Duodenal mucosa (tissue), 2 donors: Measurements from ENCODE around the gene FAM83G.

Experiments
- H3K27ac ChIP-seq: one replicate; pipeline ENCODE4 v1.7.0; 2013; ENCODE audit warnings: low read depth, low read length
- H3K27me3 ChIP-seq, 2 donors: one replicate each; pipeline ENCODE4 v1.7.0; 2013; ENCODE audit warnings: low read length in 2 of 2, control low read depth in 1 of 2; ENCODE audit not compliant: insufficient read depth in 2 of 2, control insufficient read depth in 1 of 2
- H3K36me3 ChIP-seq, 2 donors: one replicate each; pipeline ENCODE4 v1.7.0; 2013; ENCODE audit warnings: low read length in 2 of 2, control low read depth in 1 of 2; ENCODE audit not compliant: insufficient read depth in 2 of 2, control insufficient read depth in 1 of 2
- H3K4me1 ChIP-seq, 2 donors: one replicate each; pipeline ENCODE4 v1.7.0; 2013; ENCODE audit warnings: low read length in 2 of 2, control low read depth in 1 of 2; ENCODE audit not compliant: insufficient read depth in 2 of 2, control insufficient read depth in 1 of 2
- H3K4me3 ChIP-seq, 2 donors: one replicate each; pipeline ENCODE4 v1.7.0; 2013; ENCODE audit warnings: low read length in 2 of 2, low read depth in 1 of 2
- H3K9ac ChIP-seq, 2 donors: one replicate each; pipeline ENCODE4 v1.7.0; 2013; ENCODE audit warnings: low read length in 2 of 2, low read depth in 1 of 2
- H3K9me3 ChIP-seq, 2 donors: one replicate each; pipeline ENCODE4 v1.7.0; 2013; ENCODE audit warnings: low read length in 2 of 2, control low read depth in 1 of 2; ENCODE audit not compliant: control insufficient read depth in 1 of 2

FAM83G gene

DNA sequence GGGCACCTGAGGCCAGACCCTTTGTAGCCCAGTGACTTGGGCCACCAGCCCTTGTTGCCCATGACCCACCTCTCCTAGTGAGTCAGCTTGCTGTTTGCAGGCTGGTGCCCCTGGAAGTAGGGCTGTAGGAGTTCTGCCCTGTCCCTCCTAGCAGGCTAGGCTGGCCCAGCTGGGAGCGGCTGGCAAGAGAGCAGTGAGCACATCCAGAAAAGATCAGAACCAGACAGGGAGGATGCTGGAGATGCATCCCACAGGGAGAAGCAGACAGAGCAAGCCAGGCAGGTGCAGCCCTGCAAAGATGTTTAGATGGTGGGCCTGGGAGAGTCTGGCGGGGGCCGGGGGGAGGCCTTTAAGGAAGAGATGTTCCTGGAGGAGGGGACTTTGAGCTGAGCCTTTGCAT lies 50.2 kb downstream of the FAM83G start:
- Histone ChIP-seq H3K27ac (no peak overlapping the region), H3K9ac (no peak overlapping the region), H3K4me3 (no peak overlapping the region), H3K9me3 (no peaks in the 10 kb centered on the region), H3K27me3 (peaks cover 0 to 5% of the 10 kb centered on the region in 2 donors), H3K36me3 (no peaks in the 10 kb centered on the region), H3K4me1 (no peaks in the 10 kb centered on the region)

- no peaks in the 10 kb centered on the region for H3K4me1 ChIP-seq
- no peaks in the 10 kb centered on the region for H3K9me3 ChIP-seq
- no peak overlapping the region for H3K4me3 ChIP-seq
- H3K9ac ChIP-seq: no peak overlapping the region
- no peaks in the 10 kb centered on the region for H3K36me3 ChIP-seq
- H3K27me3 ChIP-seq: peaks cover 0 to 5% of the 10 kb centered on the region in 2 donors
- no peak overlapping the region for H3K27ac ChIP-seq
These were observed 51.3 kb downstream of the FAM83G start for GRCh38 chr17:18953231-18953728.

DNA sequence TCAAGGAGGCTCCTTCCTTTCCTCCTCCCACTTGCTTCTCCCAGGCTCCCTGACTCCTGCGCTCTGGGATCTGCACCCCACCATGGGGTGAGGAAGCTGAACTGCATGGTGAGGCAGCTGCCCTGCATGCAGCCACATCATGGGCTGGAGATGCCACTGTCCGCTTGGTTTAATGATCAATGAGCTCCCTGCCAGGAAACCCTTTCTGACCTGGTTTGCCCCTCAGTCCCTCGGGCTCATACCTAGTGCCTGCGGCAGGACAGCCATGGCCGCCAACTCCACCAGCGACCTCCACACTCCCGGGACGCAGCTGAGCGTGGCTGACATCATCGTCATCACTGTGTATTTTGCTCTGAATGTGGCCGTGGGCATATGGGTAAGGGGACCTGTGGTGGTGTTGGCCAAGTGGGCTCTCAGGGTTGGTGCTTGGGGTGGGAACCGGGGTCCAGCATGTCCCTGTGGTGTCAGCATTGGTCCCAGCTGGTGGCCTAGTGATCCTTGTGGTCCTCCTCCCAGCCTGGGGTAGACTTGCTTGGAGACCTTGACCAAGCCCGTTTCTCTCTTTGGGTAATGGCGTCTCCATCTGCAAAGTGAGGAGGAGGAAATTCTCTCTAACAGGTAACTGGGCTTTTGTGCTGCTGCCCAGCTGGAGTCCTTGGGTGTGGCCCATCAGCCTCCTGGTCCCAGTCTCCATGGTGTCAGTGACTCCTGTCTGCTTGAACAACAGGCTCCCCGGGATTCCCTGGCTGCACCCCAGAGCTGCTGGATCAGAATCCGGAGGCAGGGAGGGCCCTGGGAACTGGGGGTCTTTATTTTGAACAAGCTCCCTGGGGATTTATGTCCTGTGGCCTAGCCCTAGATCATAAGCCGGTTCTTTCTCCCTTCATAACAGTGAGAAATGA lies 52.4 kb downstream of the FAM83G start, which contains the start of gene SLC5A10:
TSS of gene SLC5A10 (plus strand) at position 225 of the 902 bp plus-strand sequence. CDS start at position 266, 41 bp downstream.
- Histone ChIP-seq H3K36me3 (no peaks in the 10 kb centered on the region), H3K9ac (no peak within 1 kb of the TSS), H3K4me1 (no peaks in the 10 kb centered on the region), H3K27me3 (peaks cover 0 to 5% of the 10 kb centered on the region in 2 donors), H3K27ac (no peak within 1 kb of the TSS), H3K9me3 (no peaks in the 10 kb centered on the region), H3K4me3 (no peak within 1 kb of the TSS)

GRCh38 chr17:18950944-18951905 lies 53.3 kb downstream of the FAM83G start:
- Histone ChIP-seq H3K4me3 (no peak overlapping the region), H3K4me1 (no peaks in the 10 kb centered on the region), H3K9me3 (no peaks in the 10 kb centered on the region), H3K36me3 (no peaks in the 10 kb centered on the region), H3K27me3 (peaks cover 1 to 5% of the 10 kb centered on the region in 2 donors), H3K27ac (no peak overlapping the region), H3K9ac (no peak overlapping the region)

DNA sequence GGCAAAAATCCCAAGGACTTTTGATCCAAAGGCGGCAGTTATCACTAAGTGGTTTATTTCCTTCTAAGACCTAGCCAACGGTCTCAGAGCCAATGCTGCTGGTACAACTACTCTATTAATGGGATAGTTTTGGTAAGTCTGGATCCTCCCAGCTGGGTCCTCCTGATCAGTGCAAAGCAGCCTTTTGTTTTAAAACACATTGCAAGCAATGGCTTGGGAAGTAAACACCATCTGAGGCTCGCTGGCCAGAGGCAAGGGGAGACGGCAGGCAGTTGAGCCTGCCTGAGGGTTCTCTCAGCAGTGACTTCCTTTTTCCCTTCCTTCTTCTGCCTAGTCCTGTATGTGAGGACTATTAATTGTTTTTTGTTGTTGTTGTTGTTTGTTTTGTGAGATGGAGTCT lies 54.2 kb downstream of the FAM83G start:
- Histone ChIP-seq H3K27ac (no peak overlapping the region), H3K9me3 (no peaks in the 10 kb centered on the region), H3K36me3 (no peaks in the 10 kb centered on the region), H3K4me3 (no peak overlapping the region), H3K4me1 (no peaks in the 10 kb centered on the region), H3K27me3 (peaks cover 2 to 5% of the 10 kb centered on the region in 2 donors), H3K9ac (no peak overlapping the region)

DNA sequence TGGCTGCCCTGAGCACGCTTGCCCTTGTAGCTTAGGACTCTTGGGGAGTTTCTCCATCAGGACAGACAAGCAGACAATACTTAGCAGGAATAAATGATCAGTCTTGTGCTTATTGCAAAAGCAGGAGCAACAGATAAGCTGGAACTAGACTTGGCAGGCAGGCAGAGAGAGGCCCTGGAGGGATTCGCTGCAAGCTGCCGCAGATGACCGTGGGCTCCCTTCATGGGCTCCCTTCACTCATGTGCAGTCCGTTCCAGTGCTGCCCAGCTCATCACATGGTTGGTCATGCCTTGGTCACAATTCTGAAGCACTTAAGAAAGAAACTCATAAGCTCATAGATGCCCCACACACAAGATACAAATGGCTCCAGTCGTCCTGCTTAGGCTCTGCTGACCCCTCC lies 55.0 kb downstream of the FAM83G start:
- Histone ChIP-seq H3K4me3 (no peak overlapping the region), H3K4me1 (no peaks in the 10 kb centered on the region), H3K27me3 (peaks cover 2 to 5% of the 10 kb centered on the region in 2 donors), H3K36me3 (no peaks in the 10 kb centered on the region), H3K9ac (no peak overlapping the region), H3K9me3 (no peaks in the 10 kb centered on the region), H3K27ac (no peak overlapping the region)

GRCh38 chr17:18948476-18949006 lies 56.0 kb downstream of the FAM83G start:
- Histone ChIP-seq H3K9me3 (no peaks in the 10 kb centered on the region), H3K27me3 (peaks cover 2 to 5% of the 10 kb centered on the region in 2 donors), H3K27ac (no peak overlapping the region), H3K36me3 (no peaks in the 10 kb centered on the region), H3K9ac (no peak overlapping the region), H3K4me1 (no peaks in the 10 kb centered on the region), H3K4me3 (no peak overlapping the region)

DNA sequence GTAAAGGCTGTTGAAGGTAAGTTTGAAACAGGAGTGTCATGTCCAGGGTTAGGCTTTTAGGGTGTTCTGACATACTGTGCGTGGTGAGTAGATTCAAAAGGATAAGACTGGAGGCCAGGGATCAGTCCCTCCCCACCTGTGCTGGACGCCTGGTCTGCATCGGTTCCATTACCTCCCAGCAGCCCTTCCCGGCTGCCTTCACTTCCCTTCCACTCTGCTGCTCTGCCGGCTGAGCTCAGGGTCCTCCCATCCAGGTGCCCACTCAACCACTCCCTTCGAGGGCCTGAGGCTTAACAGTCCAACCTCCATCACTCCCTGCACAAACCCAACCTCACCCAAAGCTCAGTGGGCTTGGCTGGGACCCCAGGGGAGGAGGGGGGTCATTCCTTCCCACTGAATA lies 56.7 kb downstream of the FAM83G start:
- H3K9me3 ChIP-seq: no peaks in the 10 kb centered on the region
- peaks cover 2 to 5% of the 10 kb centered on the region in 2 donors for H3K27me3 ChIP-seq

GRCh38 chr17:18946536-18946935 lies 58.0 kb downstream of the FAM83G start:
- Histone ChIP-seq H3K4me1 (no peaks in the 10 kb centered on the region), H3K9me3 (no peaks in the 10 kb centered on the region), H3K27ac (no peak overlapping the region), H3K36me3 (no peaks in the 10 kb centered on the region), H3K4me3 (no peak overlapping the region), H3K9ac (no peak overlapping the region), H3K27me3 (peaks cover 2 to 5% of the 10 kb centered on the region in 2 donors)

More for the DNA sequence above, 56.7 kb downstream of the FAM83G start:
- Histone ChIP-seq H3K27ac (no peak overlapping the region), H3K36me3 (no peaks in the 10 kb centered on the region), H3K4me3 (no peak overlapping the region), H3K4me1 (no peaks in the 10 kb centered on the region), H3K9ac (no peak overlapping the region)
